DOHH2 (cell line): ENCODE data around the gene JDP2.

Experiments
- EZH2phosphoT487 ChIP-seq: fragments of 200-600 bp; sonication (generic); IDR thresholded peaks from 2 replicates; pipeline ENCODE4 v1.6.1; 2017; ENCODE audit warnings: borderline replicate concordance, mild to moderate bottlenecking, antibody characterized with exemption, low read length, moderate library complexity, mixed read lengths
- TF ChIP-seq, protein P1 (sequence below): fragments of 200-600 bp; sonication (generic); IDR thresholded peaks from one replicate; pipeline ENCODE4 v1.5.1; 2014; ENCODE audit warnings: antibody characterized with exemption, mild to moderate bottlenecking, low read depth, low read length; ENCODE audit not compliant: poor library complexity, severe bottlenecking

DNA sequence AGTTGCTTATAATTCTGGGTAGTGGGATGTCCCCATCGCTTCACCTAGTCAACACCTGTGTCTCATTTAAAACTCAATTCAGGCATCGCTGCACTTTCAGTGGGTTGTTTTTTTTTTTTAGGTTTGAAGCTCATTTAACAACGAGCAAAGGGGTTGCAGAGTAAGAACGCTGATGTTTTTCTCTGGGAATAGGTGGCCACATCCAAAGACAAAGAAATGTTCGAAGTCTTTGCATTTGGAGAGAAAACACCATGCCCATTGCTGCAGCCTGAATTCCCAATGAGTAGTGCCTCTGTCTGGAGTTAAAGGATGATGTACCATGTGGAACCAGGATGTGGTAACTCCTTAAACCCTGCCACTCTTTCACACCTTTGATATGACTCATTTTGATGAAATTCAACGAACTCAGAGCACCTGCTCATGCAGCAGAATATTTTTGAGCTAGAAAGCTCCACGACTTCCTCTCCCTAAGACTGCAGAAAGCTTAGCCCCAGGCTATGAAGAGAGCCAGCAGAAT lies 59.4 kb downstream of the JDP2 start:
- TF ChIP-seq, protein P1, sequence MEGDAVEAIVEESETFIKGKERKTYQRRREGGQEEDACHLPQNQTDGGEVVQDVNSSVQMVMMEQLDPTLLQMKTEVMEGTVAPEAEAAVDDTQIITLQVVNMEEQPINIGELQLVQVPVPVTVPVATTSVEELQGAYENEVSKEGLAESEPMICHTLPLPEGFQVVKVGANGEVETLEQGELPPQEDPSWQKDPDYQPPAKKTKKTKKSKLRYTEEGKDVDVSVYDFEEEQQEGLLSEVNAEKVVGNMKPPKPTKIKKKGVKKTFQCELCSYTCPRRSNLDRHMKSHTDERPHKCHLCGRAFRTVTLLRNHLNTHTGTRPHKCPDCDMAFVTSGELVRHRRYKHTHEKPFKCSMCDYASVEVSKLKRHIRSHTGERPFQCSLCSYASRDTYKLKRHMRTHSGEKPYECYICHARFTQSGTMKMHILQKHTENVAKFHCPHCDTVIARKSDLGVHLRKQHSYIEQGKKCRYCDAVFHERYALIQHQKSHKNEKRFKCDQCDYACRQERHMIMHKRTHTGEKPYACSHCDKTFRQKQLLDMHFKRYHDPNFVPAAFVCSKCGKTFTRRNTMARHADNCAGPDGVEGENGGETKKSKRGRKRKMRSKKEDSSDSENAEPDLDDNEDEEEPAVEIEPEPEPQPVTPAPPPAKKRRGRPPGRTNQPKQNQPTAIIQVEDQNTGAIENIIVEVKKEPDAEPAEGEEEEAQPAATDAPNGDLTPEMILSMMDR, result no peak
- TF ChIP-seq EZH2phosphoT487, result no peak
